Superior temporal gyrus (tissue), 1 donor: Measurements from ENCODE around the gene HOXA7.

ENCODE experiments used
- DNase-seq: peaks from one replicate; pipeline ENCODE4 v3.0.0-alpha.2; 2016; ENCODE audit errors: extremely low spot score

Gene HOXA7

DNA sequence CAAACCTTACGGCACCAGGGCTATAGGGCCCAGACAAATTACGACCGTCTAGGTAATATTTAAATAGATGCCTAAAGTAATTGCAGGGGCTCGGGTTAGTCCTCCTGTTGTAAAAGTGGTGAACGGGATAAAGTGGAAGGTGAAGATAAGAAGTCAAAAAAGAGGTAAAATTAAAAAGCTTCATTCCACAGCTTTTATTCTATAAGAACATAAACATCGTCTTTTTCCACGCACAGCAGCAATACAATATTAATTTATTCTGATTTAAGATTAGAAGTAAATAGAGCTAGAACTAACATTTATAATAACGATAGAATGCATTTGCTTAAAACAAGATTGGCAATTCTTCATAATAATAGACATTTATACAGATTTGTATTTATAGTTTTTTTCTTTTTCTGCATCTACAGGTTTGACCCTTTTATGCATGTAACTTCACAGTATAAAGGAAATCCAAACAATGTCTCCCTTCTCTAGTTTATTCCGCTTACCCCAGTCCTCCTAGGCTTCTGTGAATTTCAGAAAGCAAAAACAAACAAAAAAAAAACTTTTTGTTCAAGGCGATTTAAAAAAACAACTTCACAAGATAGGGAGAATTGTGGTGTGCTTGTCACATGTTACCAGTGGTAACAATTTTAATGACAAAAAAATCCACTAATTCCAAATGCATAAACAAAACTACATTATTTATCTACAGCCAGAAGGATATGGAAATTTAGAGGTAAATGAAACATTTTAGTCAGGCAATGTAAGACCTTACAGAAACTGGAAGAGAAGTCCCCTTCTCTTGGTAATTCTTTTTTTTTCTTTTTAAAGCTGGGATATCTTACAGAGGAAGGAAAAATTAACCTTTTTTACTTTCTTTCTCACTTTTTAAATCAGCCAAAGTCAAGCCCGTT lies 14.2 kb upstream of the HOXA7 start:
- DNase-seq = no peak

DNA sequence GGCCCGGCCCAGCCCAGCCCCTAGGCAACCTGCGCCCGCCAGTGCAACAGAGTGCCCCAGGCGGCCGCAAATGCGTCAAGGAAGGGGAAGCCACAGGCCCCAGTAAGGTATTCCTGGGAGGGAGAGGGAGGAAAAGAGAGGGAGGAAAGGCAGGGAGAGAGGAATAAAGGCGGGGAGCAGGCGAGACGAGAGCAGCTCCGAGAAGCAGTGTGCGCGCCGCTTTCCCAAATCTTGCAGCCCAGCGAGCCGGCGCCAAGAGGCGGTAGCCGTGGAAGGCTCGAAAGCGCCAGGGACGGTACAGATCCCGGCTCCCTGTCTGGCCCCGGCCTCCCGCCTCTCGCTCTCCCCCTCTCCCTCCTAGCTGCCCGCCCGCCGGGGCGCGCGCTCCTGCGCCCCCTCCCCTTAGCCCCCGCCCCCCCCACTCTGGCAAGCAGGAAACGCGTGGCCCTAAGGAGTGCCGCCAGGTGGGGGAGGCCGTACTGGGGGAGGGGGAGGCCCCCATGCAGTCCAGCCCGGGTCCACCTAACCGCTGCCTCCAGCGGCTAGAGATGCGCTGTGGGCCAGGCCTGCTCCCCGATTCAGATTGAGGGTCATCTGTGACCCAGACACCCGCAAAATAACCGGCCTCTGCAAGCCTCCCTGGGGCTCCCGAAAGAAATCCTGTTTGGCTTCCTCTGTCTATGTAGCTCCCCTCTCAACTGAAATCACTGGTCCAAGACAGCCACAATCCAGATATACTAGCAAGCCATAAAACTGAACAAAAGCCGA lies 13.4 kb upstream of the HOXA7 start:
- DNase-seq = no peak

DNA sequence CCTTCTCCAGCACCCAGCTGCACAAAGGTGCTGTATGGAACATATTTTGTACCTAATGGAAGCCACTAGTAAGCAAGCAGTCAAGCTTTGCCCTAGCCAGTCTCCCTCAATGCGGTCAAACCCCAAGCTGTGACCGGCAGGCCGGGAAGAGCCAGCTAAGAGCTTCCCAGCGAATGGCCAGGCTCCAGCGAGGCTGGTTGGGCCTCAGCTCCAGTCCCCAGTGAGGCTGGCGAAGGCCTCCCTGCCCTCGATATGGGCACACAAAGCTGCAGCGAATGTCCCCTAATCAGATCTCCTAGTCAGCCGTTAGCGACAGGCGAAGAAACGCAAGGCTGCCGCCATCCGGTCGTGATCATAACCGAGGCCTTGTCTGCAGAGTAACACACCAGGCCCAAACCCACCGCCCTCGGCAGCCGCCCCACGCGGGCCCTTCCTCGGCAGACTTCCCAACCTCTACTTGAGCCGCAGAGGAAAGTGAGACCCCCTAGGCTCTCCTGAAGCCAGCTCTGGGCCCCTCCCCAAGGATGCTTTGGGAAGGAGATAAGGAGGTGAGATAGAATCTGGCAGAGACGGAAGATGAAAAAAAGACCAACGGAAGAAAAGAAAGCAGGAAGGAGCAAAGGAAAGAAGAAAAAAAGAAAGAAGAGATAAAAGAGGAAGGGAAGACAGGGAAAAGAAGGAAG lies 11.9 kb upstream of the HOXA7 start:
- DNase-seq = no peak

DNA sequence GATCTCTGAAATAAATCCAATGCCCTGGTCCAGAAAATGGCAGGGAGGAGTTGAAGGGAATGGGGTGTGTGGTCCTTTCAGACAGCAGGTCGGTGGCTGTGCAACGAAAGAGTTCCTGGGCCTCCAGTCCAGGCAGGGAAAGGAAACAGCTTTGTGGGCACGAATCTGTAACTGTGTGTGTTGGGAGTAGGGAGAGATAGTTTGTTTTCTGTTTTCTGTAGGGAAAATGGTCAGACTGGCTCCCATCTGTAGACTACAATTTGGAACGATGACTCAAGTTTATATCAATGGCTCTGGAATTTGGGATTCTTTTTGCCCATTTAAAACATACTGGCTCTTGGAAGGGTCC lies 11.4 kb upstream of the HOXA7 start:
- DNase-seq = no peak

DNA sequence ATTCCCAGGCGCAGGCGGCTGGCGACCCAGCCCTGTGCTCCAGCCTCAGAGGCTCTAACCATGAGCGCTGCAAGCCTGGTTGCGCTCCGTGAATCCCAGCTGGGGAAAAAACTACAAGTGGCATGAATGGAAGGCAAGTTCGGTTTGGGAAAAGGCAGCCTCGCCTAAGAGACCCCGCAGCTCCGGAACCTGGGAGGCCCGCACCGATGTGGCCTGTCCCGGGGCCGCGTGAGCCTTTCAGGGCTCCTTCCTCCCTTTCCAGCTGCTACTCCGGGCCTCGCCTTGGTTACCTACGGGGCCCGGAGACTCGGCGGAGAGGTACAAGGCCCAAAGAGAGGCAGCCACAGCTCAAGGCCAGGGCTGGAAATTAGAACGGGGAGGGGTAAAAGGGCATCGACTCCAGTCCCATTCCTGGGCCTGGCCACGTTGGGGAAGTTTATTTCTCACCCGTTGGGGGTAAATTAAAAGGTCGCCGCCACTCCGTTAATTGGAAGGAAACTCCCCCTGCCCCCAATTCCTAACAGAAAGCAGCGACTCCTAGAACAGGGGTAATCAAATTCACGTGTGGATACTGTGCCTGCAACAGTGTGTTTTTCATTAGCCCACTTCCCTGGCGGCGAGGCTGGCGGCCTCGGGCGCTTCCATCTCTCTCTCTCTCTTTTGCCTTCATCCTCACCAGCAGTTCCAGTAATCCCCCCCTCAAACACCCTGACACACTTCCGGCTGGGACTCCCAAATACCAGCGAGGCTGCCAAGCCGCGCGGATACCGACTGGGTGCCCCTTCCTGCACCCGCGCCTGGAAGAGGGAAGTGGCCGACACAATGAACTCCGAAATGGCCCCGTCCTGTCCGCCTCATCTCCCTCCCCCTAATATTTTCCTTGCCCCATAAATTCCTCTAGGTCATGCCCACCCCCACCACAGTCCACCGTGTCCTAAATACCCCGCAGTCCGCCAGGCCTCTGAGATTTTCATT lies 10.3 kb upstream of the HOXA7 start:
- no peak for DNase-seq

DNA sequence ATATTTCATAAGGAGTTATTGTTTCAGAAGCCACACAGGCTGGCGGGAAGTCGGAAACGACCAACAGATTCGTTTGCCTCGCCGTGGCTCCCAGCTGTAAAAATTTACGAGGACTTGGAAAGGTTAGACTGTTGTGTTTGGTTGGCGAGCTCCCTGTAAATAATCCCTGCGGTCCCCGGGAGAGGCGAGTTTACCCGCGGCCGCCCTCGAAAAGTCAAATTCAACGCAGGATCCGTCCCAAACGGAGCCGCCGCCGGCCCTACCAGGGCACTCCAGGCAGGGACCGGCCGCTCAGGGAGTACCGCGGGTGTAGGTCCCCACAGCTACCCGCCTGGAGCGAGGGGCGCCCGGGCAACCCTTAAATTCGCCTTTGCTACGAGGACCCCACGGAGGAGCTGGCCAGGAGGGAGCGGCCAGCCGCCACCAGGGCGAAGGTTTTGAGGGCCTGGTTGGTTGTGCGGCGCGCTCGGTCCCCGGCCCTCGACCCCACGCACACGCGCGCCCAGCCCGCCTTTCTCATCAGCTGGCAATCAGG lies 9.6 kb upstream of the HOXA7 start:
- DNase-seq = no peak

DNA sequence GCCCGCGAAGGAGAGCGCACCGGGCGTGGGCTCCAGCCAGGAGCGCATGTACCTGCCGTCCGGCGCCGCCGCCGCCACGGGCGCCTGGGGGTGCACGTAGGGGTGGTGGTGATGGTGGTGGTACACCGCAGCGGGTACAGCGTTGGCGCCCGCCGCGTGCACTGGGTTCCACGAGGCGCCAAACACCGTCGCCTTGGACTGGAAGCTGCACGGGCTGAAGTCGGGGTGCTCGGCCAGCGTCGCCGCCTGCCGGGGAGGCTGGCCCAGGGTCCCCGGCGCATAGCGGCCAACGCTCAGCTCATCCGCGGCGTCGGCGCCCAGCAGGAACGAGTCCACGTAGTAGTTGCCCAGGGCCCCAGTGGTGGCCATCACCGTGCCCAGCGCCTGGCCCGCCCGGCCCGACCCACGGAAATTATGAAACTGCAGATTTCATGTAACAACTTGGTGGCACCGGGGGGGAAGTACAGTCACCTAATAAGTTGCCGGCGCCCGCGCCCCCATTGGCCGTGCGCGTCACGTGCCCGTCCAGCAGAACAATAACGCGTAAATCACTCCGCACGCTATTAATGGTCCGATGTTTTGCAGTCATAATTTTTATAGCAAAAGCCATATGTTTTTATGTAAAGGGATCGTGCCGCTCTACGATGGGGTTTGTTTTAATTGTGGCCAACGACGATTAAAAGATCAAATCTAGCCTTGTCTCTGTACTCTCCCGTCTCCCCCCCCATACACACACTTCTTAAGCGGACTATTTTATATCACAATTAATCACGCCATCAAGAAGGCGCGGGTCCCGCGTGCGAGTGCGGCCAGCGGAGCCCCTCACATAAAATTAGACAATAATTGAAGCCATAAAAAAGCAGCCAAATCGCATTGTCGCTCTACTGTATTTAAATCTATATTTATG lies 8.9 kb upstream of the HOXA7 start, which contains the start of gene HOXA9:
HOXA9 (minus strand) TSS at position 449 of the 907 bp plus-strand sequence; CDS start at position 369, 80 bp downstream.
- no peak for DNase-seq

DNA sequence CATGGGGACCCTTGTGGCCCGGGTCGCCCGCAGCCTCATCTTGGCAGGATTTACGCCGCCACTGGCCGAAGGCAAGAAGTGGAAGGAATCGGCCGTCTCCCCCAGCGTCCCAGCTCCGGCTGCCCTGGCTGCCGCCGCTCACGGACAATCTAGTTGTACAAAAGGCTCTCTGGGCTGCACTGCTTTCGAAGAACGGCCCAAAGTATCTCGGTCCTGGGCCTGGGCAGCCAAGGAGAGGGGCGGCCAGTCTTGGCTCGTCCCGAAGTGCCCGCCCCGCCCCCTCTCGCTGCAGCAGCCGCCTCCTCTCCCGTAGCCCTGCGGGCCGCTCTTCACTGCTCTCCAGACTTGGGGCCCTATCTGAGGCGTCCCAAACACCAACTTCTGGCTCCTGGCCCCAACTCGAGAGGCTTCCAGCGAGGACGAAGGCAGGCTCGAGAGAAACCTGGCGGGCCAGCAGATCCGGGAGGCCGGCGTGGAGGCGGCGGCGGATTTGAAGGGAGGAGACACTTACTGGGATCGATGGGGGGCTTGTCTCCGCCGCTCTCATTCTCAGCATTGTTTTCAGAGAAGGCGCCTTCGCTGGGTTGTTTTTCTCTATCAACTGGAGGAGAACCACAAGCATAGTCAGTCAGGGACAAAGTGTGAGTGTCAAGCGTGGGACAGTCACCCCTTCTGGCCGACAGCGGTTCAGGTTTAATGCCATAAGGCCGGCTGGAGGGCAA lies 8.1 kb upstream of the HOXA7 start:
- DNase-seq = no peak

DNA sequence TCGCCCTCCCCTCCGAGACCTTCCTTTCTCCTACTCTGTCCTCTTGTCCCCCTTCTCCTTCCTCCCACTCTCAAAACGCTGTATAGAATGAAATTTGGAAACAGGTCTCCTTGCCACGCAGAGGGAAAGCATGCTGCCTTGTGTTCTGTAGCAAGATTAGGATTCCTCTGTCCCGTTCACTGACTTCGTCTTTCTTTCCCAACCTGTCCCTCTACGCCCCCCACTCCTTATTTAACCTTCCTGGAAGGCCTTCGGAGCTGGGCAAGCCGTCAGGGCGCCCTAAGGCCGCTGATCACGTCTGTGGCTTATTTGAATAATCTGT lies 7.5 kb upstream of the HOXA7 start:
- no peak for DNase-seq

DNA sequence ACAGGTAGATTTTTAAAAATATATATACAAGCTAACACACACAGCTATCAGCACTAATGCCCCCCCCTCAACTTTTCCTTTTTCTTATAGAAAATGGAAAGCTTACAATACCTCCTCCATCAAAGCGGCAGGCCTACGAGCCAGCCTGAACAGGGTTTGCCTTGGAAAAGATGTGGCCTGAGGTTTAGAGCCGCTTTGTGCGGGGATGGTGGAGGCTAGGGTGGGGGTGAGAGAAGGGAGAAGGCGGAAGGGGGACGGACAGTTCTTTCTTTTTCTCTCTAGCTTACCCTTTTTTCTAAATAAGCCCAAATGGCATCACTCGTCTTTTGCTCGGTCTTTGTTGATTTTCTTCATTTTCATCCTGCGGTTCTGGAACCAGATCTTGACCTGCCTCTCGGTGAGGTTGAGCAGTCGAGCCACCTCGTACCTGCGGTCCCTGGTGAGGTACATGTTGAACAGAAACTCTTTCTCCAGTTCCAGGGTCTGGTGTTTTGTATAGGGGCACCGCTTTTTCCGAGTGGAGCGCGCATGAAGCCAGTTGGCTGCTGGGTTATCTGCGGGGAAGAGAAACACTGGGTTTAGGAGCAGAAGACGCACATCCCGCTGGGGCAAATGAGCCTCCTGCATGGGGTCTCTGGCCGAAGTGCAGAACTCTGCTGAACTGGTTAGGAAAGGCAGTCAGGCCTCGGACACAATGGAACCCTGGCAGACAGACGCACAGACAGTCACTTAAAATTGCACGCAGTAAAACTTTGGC lies 7.0 kb upstream of the HOXA7 start:
- DNase-seq = no peak

DNA sequence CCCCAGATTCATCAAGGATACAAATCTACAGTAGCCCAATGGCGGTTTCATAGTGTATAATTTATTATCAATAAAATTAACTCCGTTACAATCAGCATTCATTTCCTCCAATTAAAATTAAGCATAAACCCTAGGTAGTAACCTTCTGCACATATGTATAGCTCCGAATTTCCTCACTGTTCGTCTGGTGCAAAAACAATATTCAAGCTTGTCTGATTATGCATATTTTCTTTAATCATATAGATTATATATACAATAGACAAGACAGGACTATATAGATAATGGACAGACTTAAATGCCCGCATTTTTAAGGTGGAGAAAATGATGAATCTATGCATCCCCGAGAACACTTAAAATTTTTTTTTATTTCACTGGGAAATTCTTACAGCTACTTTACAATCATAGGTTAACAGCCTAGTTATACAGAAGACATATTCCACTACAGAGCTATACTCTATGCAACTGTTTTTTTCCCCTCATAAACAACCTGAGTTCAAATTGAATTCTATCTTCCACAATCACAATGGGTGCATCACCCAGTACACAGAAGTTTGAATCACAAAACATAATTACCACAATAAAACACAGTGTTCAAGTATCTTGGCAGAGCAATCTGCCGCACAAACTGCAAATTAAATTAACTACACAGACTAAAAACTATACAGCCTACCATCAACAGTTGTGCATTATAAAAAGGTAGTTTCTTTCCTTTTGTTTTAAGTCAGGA lies 6.2 kb upstream of the HOXA7 start:
- DNase-seq = no peak

DNA sequence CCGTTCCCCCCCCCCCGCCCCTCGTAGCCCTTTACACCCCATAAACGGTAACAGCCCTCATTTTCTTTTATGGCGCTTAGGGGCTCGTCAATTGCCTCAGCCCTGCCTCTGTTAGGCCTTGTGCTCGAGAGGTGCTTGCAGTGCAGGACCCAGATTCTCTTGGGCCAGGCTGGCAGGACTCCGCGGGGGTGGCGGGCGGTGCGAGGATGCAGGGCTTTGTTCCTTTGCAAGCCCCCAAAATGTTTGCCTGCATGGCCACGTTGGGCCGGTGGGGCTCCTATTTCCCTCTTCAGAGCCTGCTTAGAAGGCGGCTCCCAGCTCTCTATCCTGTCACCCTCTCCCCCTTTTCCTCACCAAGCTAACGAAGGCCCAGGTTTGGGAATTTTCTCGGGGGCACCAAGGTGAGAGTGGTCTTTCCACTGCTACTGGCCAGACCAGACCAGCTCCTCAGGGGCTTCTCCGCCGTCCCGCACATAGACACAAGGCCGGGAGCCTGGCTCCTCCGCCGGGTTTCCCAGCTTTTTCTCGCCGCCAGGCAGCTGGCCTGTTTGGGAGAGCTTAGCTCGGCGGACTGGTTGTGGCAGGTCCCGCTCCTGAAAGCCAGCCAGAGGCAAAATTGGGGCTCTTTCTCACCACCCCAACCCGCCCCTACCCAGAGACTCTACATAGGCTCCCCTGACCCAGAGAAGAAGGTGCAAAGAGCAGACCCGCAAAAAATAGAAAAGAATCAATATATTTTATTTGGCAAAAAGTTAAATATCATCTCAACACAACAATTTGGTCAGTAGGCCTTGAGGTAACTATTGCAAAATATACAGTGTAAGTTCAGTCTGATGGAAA lies 5.5 kb upstream of the HOXA7 start:
- DNase-seq = no peak

DNA sequence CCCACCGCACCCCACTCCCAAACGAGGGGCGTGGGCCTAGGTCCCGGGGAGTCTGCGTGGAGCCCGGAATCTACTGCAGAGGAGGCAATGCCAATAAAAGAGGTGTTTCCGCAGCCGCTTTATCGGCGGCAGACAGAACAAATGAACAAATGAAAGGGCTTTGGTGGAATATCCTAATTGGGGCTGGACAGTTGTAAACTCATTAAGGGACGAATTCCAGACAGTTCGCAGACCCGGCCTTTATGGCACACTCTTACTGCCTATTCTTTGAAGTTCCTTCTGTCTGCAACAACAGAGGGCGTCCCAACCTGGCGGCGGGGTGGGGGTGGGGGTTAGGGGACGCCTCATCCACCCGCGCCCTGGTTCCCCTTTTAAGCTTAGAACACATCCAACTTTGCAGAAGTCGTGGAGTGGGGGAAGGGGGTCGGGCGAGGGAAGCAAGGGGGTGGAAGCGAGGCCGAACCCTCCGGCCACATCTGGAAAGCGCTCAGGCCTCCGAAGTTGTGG lies 4.8 kb upstream of the HOXA7 start:
- DNase-seq = no peak

DNA sequence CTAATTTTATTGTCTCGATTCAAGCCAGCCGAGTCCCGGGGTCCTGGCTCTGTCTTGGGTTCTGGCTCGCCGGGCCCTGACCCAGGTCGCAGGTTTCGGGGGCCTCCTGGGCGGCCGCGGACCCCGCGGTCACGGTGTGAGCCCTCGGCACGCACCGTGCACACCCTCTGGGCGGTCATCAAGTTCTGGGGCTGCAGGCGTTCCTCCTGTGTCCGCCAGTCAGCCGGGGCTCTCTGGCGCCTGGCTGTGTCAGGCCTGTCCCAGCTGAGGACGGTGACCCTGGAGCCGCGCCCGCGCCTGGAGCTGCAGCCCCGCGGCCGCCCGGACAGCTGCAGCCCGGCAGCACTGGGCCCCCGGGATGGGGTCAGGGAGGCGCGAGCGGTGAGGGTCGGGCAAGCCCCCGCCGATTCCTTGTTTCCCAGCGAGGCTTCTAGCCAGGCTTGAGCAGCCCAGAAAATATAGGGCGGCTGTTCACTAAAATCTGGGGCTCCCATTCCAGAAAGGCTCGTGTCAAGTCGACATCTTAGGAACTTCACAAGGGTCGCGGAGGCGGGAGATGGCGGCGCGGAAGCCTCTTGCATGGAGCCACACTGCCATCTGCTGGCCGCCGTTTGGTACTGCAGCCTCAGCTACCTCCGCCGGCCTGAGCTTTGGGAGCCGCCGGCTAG lies 4.2 kb upstream of the HOXA7 start:
- DNase-seq = peak; percentile 80

DNA sequence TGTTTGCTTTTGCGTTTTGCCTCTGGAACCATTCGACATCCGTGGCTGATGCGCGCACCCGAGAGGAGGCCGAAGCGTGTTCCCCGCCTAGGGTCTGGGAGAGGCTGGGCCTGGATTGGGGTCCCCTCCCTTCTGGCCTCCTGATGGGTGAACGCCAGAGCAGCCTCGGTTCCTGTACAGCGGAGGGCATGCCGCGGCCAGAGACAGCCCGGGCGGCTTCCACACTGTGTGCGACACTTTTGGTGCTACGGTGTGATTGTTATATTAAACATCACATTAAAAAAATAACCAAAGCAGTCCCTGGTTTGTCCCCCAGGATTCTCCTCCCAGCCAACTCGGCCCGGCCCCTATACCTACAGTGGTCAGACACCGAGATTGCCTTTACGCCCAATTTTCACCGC lies 3.7 kb upstream of the HOXA7 start:
- no peak for DNase-seq
